ENCODE measurements around the gene CCDC186.

The CCDC186 gene

DNA sequence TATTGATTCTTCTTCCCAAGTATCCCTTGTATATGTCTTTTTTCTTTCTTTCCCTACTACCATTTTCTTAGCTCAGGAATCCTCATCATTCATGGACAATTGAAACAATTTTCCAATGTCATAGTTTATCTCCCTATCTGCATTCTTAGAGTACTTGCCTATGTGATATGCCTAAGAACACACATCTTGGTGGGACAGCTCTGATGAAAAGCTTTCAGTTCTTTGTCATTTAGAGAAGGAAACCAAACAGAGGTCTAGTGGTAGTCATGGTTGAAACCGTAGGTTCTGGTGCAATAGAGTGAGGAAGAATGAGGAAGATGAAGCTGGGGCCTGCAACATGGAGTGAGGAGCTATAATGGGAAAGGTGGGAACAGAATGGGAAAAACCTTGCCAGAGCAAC is 33.3 kb upstream of the CCDC186 start:
- TF ChIP-seq, protein P1, sequence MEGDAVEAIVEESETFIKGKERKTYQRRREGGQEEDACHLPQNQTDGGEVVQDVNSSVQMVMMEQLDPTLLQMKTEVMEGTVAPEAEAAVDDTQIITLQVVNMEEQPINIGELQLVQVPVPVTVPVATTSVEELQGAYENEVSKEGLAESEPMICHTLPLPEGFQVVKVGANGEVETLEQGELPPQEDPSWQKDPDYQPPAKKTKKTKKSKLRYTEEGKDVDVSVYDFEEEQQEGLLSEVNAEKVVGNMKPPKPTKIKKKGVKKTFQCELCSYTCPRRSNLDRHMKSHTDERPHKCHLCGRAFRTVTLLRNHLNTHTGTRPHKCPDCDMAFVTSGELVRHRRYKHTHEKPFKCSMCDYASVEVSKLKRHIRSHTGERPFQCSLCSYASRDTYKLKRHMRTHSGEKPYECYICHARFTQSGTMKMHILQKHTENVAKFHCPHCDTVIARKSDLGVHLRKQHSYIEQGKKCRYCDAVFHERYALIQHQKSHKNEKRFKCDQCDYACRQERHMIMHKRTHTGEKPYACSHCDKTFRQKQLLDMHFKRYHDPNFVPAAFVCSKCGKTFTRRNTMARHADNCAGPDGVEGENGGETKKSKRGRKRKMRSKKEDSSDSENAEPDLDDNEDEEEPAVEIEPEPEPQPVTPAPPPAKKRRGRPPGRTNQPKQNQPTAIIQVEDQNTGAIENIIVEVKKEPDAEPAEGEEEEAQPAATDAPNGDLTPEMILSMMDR (IDR thresholded peaks at IDR 0.05; ENCODE audit: insufficient read depth, missing control alignments) = no peak
- FAIRE-seq = no peak

DNA sequence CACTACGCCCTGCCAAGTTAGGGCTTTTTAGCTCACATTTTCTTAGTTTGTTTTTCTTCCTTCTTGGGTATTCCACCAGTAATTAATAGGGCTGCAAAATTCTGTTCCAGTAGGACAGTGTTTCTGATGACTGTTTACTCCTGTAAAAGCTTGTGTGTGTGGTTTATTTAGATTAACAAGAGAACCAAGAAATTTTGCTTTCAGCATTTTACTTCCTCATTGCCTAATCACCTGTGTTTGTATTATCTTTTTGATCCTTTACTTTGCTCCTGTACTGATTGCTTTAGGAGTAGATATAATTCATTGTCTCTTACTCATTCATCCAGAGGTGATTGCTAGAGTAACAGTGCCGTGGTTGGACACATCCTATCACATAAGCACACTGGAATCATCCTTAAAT is 32.9 kb upstream of the CCDC186 start:
- no peak for DNase-seq (ENCODE audit: insufficient read length, low spot score)
- TF ChIP-seq, protein P1 (IDR thresholded peaks at IDR 0.05; ENCODE audit: insufficient read depth, missing control alignments) = no peak
- FAIRE-seq = no peak

More for the DNA sequence above, 33.3 kb upstream of the CCDC186 start:
- DNase-seq (ENCODE audit: insufficient read length, low spot score) = no peak

DNA sequence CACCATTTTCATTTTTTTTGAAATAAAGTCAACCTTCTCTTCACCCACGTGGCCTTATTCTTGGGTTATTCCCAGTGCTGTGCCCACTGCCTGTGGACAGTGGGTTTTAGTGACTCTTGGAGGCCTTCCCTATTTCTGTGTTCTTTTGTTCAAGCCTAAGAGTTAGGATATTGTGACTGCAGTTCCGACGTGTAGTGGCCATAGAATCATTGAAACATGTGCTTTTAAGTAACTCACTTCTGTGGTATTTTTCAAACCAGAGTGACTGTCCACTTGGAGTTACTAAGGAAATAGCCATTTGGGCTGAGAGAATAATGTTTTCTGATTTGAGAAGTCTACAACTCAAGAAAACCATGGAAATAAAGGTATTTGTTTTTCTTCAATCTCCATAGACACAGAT is 28.8 kb upstream of the CCDC186 start:
- no peak for DNase-seq (ENCODE audit: insufficient read length, low spot score)
- no peak for FAIRE-seq
- TF ChIP-seq, protein P1 (IDR thresholded peaks at IDR 0.05; ENCODE audit: insufficient read depth, missing control alignments) = no peak

DNA sequence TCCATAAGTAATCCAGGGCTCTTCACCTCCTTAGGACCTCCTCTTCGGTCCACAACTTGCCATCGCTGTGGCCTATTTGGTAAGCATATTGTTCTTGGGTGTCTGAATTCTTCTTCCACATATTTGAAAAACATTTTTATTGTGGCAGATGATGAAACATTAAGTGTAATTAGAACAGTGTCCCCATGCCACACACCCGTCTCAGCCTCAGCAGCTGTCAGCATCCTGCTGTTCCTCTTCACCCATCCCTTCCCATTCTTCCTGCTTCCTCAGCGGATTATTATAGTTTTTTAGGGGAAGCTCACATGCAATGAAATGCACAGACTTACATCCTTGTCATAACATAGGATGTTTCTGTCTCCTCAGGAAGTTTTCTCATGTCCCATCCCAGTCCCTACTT is 25.2 kb upstream of the CCDC186 start:
- FAIRE-seq = no peak
- no peak for DNase-seq (ENCODE audit: insufficient read length, low spot score)
- TF ChIP-seq, protein P1 (IDR thresholded peaks at IDR 0.05; ENCODE audit: insufficient read depth, missing control alignments) = no peak

DNA sequence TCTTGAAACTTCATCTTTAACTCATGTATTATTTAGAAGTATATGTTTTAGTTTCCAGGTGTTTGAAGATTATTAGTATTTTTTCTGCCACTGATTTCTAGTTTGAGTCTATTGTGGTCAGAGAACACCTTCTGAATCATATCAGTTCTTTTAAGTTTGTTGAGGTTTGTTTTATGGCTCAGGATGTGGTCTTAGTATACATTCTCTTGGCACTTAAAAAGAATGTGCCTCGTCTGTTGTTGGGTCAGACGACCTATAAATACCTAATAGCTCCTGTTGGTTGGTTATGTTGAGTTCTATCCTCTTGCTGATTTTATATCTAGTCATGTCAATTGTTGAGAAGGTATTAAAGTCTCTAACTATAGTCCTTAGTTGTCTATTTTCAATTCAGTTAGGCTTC is 21.1 kb upstream of the CCDC186 start:
- FAIRE-seq = no peak

DNA sequence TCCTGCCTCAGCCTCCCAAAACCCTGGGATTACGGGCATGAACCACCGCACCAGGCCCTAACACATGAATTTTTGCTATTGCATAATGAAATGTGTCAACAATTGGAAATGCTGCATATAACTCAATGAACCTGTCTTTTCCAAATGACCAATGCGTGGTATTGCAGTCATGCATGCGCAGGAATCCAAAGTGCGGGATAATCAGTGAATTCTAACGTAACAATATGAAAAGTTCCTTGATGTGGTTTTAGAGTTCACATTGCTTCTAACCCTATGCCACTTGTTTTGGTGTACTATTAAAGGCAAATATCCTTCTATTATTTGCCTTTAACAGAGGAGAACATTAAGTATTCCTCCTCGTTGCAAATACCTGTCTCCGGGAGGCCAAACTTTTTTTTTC is 15.7 kb upstream of the CCDC186 start:
- TF ChIP-seq, protein P1 (IDR thresholded peaks at IDR 0.05; ENCODE audit: insufficient read depth, missing control alignments) = no peak
- DNase-seq (ENCODE audit: insufficient read length, low spot score) (no peak), FAIRE-seq (no peak)

More for the DNA sequence above, 21.1 kb upstream of the CCDC186 start:
- TF ChIP-seq, protein P1 (IDR thresholded peaks at IDR 0.05; ENCODE audit: insufficient read depth, missing control alignments) = no peak
- DNase-seq (ENCODE audit: insufficient read length, low spot score) = no peak

DNA sequence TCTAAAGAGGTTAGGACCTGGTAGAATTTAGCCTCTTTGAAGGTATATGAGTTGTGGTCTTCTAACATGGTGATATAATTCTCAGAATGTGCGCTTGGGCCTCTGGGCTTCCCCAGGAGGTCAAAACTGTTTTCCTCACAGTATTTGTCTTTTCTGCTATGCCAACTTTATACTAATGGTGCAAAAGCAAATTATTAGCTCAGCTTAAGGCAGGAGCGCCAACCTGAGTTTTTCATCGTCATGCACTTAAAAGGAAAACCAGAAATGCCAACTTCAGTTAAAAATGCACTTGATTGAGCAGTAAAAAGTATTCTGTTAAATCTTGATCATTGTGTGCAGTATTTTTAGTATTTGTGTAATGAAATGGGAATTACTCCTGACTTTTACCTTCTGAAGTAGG is 14.9 kb upstream of the CCDC186 start:
- DNase-seq (ENCODE audit: insufficient read length, low spot score) (no peak), FAIRE-seq (no peak)
- TF ChIP-seq, protein P1 (IDR thresholded peaks at IDR 0.05; ENCODE audit: insufficient read depth, missing control alignments) = no peak

Measured in D721Med (cell line).